K562 (cell line): ENCODE data around the gene STK11. TPM values are rescaled to one million over a fixed set of nuclear protein-coding genes. Genes with fewer than 3 reads are reported as not detected.
A peak's percentile ranks its signal among the peaks of the same experiment; 100 is the strongest.

Experiments
- AFF4 ChIP-seq: sonication (generic); formaldehyde crosslinking; IDR thresholded peaks from 2 replicates; pipeline ENCODE4 v1.8.0; 2023; ENCODE audit warnings: mild to moderate bottlenecking, missing genetic modification reagents
- ASH1L ChIP-seq: fragments of 450-650 bp; IDR thresholded peaks from 2 replicates; pipeline ENCODE4 v1.6.1; 2018; ENCODE audit warnings: borderline replicate concordance, mild to moderate bottlenecking, low read depth; ENCODE audit not compliant: partially characterized antibody
- ESRRA ChIP-seq: fragments of 450-650 bp; IDR thresholded peaks from 2 replicates; pipeline ENCODE4 v1.6.1; 2014; ENCODE audit warnings: low read depth, mild to moderate bottlenecking, moderate library complexity, borderline replicate concordance
- ETS1 ChIP-seq: conservative IDR thresholded peaks from 2 replicates; pipeline ENCODE4 v1.6.1; 2011; ENCODE audit warnings: low read depth, mild to moderate bottlenecking, low read length; ENCODE audit not compliant: control insufficient read depth
- HNRNPH1 ChIP-seq: fragments of 200-400 bp; formaldehyde crosslinking; optimal IDR thresholded peaks from 2 replicates; pipeline ENCODE3; 2017; ENCODE audit warnings: low read depth, mild to moderate bottlenecking, low read length, moderate library complexity
- IRF1 ChIP-seq: sonication (generic); formaldehyde crosslinking; IDR thresholded peaks from 2 replicates; pipeline ENCODE4 v1.8.0; 2022; ENCODE audit warnings: missing genetic modification reagents, mild to moderate bottlenecking, borderline replicate concordance
- NBN ChIP-seq: fragments of 450-650 bp; IDR thresholded peaks from 2 replicates; pipeline ENCODE4 v1.6.1; 2016; ENCODE audit warnings: low read depth, mild to moderate bottlenecking
- PYGO2 ChIP-seq: fragments of 450-650 bp; IDR thresholded peaks from 2 replicates; pipeline ENCODE4 v1.6.1; 2016; ENCODE audit warnings: mild to moderate bottlenecking, missing genetic modification characterization, moderate library complexity, missing compliant biosample characterization
- RBM25 ChIP-seq: fragments of 200-400 bp; formaldehyde crosslinking; IDR thresholded peaks from 2 replicates; pipeline ENCODE4 v1.6.1; 2018; ENCODE audit warnings: low read length, low read depth, moderate library complexity; ENCODE audit not compliant: severe bottlenecking
- RERE ChIP-seq: sonication (generic); formaldehyde crosslinking; IDR thresholded peaks from 2 replicates; pipeline ENCODE4 v1.8.0; 2023; ENCODE audit warnings: missing genetic modification reagents, mild to moderate bottlenecking, borderline replicate concordance
- SAP30 ChIP-seq: fragments of 200-600 bp; sonication (generic); IDR thresholded peaks from 2 replicates; pipeline ENCODE4 v1.6.1; 2012; ENCODE audit warnings: borderline replicate concordance, low read depth, mild to moderate bottlenecking, moderate library complexity, low read length, control low read depth, inconsistent platforms; ENCODE audit not compliant: insufficient read depth, poor library complexity, severe bottlenecking
- SIX5 ChIP-seq, 2 experiments: IDR thresholded peaks; 2 replicates each; pipeline ENCODE4 v1.6.1; 2011; ENCODE audit warnings: low read length in 2 of 2, borderline replicate concordance in 1 of 2, low read depth in 1 of 2, mild to moderate bottlenecking in 1 of 2, moderate library complexity in 1 of 2; ENCODE audit not compliant: insufficient read depth in 1 of 2
- polyA plus RNA-seq, 8 experiments: library from polyadenylated mRNA; depleted of rRNA in 4 of 8; stranded (reverse) in 5 of 8; unstranded in 3 of 8; fragments of >200 nt; fragmentation: Nextera tagmentation in 2 of 8; fragmentation: Illumina TruSeq in 1 of 8; extraction: Ambion mirVana in 2 of 8; extraction: Trizol in 1 of 8; gene quantifications; 2 replicates each; pipeline versions ENCODE4 v1.2.1 to v1.2.3, GENCODE V29; 2011 to 2014; ENCODE audit warnings: inconsistent platforms in 1 of 8, missing spikeins in 1 of 8
- total RNA-seq, 7 experiments: library from RNA; depleted of rRNA in 6 of 7; stranded (reverse); fragments of >200 nt in 6 of 7; fragmentation: Illumina TruSeq in 2 of 7; extraction: Trizol in 2 of 7; gene quantifications; 2 replicates each; pipeline versions ENCODE4 v1.2.1 to v1.2.3, GENCODE V29; 2011 to 2021; ENCODE audit warnings: low replicate concordance in 1 of 7

STK11 gene
- total and polyA plus RNA-seq, 9 of the 15 experiments (the other 6 are each of a cell fraction or from before 2014, with no cell fraction given), result 0.15 to 96.5 (median 31.7) TPM

- TF ChIP-seq ETS1, result peak; percentile 85; the same call in 1 of the 2 replicates
- no peak for TF ChIP-seq RERE
- no peak for TF ChIP-seq ASH1L
- 0 out of 2 replicates have a peak, but pooled peaks have one; percentile 28 for TF ChIP-seq NBN
- no peak for TF ChIP-seq RBM25
- no peak for TF ChIP-seq ESRRA
- peak; percentile 48 for TF ChIP-seq SAP30
- TF ChIP-seq PYGO2, result no peak
- TF ChIP-seq SIX5 (IDR thresholded peaks at IDR 0.05; ENCODE audit: borderline replicate concordance in 1 of 2, insufficient read depth in 1 of 2, low read depth in 1 of 2, low read length in 2 of 2), result no peak
- peak; percentile 26 for TF ChIP-seq AFF4 (CRISPR knock-in tag)
- peak; percentile 63 for TF ChIP-seq HNRNPH1
- no peak for TF ChIP-seq IRF1
These were observed 64.1 kb downstream of the STK11 start (continued) for GRCh38 chr19:1269478-1270212.
